HK-2 (cell line): ENCODE measurements around the gene ST8SIA1.
A peak's percentile ranks its signal among the peaks of the same experiment; 100 is the strongest.

Source experiments
- DNase-seq: peaks from one replicate; pipeline ENCODE4 v3.0.0-alpha.2; 2018; ENCODE audit not compliant: unreplicated experiment

Gene ST8SIA1

DNA sequence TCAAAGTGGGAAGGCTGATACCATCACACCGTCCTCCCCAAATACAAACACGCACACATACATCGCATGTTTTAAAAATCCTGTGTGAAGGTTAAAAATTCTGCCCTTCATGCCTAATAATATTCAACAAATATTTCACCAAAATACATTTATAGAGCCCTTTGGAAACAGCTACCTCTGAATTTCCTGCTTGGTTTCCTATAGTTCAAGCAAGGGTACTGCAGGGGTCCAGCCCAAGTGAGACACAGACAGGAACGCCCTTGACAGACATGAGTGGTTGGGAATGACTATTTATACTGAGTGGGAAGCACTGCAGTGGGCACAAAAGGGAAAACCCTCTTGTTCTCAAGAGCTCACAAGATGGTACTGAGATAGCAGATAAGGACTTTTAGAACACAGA is 51.0 kb downstream of the ST8SIA1 start:
- no peak for DNase-seq

DNA sequence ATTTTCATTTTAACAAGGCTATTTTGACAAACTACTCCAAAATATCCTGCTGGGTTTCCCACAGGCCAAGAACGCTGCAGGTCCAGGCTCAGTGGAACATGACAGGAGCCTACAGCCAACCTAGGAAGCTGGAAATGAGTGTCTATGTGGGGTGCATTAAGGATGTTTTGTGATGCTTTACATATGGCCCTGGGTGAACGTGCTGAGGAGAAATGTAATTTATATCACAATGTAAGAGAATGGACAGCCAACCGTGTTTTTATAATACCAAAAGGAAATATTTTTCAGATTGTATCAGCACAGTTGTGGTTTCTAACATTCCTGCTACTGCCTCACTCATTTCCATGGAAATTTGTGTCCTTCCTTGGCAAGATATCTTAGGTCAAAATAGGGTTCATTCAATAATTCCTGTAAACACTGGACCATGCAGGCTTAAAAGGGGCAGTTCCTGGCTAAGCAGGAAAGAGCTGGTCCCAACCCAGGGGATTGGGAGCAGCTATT is 51.5 kb downstream of the ST8SIA1 start:
- no peak for DNase-seq

DNA sequence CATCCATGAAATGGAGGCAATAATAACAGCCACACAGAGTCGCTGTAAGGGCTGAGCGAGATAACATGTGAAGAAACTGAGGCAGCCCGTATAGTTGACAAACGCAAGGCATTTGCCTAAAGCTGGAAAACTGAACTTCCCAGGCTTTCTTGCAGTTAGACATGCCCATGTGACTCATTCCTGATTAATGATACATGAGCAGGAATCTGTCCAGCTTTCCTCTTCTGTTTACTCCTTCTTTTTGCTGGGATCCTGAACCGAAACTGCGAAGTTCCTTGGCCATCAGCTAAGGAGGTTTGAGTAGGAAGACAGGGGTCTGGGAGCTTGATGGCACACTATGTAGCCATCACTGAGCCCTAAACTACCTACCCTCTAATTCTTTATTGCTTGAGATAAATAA is 52.2 kb downstream of the ST8SIA1 start:
- peak; percentile 16 for DNase-seq

DNA sequence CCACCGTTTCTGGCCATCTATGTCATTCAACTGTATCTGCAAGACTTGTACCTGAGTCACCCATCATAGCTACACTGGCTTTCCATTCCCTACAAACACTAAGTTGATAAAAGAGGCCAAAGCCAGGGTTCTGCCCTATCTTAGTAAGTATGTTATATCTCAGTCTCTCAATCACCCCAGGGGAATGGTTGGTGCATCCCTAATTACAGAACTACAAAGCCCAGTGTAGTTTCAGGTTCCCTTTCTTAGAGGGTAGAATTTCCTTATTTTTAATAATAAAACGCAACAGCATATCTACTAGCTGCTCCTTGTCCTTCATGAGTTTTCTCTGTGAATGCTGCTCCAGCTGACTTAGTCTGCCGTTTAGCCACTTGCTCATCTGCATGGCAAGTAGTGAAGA is 57.6 kb downstream of the ST8SIA1 start:
- DNase-seq: no peak

DNA sequence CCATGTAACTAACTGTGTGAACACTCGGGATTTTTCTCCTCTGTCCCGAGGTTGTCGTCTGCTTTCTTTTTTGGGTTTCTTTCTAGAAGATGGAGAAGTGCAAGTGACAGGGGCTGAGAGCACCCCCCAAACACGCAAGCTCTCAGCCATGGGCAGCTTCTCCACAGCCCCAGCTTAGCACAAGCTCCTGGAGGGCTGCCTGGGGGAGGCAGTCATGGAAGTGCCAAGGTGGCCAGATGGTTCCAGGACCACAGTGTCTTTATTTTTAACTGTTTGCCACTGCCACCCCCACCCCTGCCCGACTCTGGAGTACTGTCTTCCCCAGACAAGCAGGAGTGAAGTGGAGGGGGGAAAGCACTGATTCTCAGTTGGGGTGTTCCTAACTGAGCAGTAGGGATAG is 58.2 kb downstream of the ST8SIA1 start:
- no peak for DNase-seq

DNA sequence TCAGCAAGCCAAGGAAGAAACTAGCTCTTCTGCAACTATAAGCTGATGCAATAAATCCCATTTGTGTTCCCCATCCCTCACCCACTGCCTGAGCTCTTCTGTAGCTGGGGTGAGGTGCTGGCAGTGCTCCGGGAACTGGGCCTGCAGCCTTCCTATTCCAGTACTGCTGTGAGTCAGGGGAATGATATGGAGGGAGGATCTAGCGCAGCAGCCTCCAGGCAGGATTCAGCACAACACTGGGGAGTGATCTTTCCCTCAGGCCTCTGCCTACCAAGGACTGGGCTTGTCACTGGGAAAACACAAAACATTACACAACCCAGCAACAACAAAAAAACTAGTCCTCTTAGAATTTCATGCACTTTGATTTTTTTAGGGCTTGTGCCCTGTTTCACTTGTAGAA is 58.7 kb downstream of the ST8SIA1 start:
- peak; percentile 54 for DNase-seq

DNA sequence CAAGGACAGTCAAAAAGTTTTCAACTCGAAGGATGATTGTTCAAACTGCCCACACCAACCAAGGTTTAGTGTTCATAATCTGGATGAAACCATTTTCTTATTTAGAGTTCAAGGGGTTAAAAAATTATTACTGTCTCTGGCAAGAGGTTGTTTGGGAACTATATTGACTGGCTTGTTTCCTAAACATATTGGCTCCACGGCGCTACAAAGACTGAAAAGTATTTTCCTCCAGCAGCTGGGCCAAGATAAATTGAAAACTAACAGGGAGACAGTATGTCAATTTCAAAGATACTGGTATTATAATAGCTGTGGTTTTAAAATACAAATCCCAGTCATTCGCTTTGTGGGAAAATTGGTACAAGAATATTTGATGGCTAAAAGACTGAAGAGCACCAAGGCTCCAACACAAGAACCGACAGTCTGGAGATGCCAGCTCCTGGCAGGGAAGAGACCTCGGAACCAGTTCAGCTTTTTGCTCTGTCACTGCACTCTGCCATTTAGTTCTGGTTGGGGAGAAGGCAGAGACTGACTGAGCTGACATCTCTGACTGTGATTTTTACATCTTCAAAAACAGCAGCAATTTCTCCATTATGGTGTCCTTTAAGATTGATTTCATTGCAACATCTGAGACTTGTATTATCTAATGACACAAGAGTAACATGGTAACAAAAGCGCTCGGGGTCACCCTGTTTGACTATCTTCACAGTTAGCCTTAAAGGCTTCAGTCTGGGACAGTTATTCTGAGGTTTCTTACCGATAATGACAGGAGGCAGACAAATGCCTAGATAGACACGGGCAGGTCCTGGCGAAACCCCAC is 62.0 kb downstream of the ST8SIA1 start:
- no peak for DNase-seq

DNA sequence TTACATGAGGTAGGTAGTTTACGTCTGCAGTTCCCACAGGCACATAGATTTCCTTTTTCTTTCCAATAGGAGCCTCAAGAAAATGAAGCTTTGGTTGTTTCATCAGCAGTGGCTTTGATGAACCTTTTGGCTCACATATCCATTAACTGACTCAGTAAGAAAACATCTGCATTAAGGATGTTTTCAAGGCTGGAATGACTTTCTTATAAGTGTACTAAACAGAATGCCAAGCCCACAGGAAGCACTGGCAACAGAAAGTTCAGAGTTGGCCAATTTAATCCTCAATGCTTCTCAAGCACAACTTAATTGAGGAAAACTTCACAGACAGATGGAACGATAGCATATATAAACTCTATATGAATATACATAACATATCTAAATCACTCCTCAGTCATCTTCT is 63.5 kb downstream of the ST8SIA1 start:
- no peak for DNase-seq

DNA sequence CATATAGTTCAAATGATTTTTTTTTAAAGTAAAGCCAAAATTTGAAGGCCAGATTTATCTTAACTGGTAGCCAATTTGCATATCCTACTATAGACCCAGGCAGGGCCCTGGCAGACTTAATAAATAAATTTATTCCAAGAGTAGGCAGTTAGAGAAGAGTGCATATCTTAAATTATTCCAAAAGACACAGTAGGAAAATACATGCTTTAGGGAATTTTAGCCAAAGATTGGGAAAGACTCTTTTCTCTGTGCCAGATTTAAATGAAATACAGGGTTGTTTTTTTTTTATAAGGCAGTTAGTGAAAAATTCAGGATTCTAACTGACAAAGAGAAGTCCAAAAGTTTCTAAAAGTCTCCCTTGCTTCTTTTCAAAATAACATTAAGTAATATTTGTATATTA is 65.5 kb downstream of the ST8SIA1 start:
- DNase-seq: no peak

DNA sequence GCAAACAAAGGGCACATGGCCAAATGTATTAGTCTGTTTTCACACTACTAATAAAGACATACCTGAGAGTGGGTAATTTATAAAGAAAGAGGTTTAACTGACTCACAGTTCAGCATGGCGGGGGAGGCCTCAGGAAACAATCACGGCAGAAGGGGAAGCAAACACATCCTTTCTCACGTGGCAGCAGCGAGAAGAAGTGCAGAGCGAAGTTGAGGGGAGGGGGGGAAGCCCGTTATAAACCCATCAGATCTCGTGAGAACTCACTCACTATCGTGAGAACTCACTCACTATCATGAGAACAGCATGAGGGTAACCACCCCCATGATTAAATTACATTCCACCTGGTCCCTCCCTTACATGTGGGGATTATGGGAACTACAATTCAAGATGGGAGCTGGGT is 66.1 kb downstream of the ST8SIA1 start:
- no peak for DNase-seq

DNA sequence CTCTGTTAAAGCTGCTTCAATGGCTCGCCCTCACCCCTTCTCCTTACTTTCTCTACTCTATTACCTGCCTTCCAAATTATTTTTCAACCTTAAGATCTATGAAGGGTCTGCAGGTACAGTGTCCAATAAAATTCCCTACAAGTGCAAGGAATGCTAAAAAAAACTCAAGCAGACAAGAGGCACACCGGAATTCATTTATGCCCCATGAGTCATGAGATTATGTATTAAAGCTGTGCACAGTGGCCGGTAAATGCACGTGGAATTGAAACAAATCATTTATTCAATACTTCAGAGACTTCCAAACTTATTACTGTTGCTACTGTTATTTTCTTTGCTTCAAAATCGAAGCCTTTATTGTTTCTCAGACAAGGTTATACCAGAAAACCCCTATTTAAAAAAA is 68.4 kb downstream of the ST8SIA1 start:
- no peak for DNase-seq

DNA sequence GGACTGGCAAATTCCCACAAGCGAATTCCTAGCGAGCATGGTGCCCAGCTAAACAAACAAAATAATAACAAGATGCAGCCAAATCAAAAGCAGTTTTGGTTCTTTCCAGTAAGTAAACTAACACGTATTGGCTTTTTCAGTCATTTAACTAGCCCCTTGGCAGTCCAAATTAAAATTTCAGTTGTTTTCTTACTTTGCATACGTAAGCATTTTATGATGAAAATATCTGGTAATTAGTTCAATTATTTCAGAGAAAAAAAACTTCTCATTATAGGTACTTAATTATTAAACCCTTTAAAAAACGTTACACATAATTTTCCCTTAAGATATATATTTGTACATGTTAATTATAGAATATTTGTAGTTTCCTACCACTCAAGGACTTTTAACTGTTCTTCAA is 70.1 kb downstream of the ST8SIA1 start:
- no peak for DNase-seq

DNA sequence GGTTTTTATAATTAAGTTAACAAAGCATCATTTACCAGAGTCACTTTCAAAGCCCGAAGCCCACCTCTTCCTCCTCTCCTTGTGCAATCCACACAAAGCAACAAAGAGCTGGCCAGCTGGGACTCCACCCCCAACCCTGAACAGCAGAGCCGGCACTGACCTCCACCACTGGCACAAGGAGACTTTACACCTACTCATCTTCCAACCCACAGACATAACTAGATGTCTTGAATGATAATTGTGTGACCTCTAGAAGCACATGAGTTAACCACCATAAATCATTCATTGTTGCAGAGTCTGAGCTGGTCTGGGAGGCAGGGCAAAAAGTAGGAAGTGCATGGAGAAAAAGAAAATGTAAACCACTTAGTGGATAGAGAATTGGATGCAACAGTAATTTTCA is 72.2 kb downstream of the ST8SIA1 start:
- DNase-seq: no peak

DNA sequence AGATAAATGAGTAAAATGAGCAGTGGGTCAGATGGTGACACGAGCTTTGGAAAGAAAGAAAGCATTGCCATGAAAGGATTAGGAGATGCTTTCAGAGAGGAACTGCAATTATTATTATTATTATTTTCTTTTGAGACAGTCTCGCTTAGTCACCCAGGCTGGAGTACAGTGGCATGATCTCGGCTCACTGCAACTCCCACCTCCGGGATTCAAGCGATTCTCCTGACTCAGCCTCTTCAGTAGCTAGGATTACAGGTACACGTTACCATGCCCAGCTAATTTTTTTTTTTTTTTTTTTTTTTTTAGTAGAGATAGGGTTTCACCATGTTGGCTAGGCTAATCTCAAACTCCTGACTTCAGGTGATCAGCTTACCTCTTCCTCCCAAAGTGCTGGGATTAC is 77.4 kb downstream of the ST8SIA1 start:
- DNase-seq: no peak

DNA sequence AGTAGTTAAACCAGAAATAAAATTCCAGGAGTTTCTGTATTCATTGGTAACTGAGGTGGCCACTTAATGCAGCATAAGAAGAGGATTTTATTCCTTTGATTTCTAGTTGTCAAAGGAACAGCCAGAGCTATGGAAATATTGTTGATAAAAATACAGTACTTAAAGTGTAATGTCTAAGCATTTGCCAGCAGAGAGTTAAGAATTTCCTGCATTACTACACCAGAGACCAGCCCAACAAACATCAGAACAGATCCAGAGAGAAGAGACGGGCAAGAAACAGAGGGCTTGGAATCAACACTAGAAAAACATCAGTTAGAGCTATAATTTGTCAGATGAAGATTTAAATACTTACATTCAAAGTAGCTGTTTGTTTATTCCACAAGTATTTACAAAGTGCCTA is 77.9 kb downstream of the ST8SIA1 start:
- DNase-seq: no peak

DNA sequence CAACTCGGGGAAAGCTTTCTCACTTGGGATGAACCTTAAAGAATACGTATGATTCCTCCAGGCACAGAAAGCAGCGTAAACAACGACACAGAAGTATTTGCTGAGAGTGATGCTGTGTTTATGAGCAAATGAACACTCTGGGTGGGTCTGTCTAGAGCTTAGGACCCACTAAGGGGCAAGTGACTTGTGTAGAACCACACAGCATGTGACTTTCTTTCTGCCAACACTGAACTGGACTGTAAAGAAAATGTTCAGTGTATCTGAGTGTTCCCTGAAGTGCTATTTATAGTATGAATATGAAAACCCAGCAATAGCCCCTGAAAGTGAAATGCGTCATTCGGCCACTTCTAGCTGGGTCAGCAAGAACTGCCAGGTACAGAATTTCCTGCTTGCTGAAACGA is 78.5 kb downstream of the ST8SIA1 start:
- DNase-seq: no peak

DNA sequence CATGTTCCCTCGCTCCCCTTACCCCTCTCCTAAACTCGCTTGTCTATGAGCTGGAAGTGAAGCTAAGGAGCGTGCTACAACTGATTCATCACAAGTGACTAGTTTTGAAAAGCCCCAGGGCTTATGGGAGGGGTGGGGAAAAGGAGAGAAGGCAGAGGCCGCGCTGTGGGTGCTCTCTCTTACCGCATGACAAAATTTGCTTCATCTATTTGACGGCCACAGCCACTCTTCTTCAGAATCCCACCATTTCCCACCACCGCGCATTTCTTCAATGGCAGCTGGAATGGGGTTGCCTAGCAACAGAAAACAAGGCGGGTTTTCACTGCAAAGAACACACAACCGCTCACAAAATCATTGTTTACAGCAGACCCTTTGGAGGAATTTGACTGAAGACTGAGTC is 79.4 kb downstream of the ST8SIA1 start:
- DNase-seq: no peak

DNA sequence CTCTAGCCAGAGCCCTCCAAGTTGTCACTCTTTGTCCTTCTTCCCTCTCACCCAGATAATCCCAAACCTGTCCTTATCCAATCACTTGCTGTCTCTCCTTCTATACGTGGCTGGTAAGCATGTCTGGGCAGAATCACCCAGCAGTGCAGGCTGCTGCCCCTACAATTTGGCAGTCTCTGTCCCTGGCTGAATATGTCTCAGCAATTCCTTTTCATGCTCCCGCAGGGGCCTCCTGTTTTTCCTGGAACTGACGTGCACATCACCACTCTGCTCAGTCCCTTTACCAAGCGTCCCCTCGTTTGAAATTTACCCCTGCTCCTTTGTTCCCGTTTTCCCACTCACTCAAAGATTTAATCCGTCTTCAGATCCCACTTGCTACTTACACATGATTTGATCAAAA is 80.0 kb downstream of the ST8SIA1 start:
- DNase-seq: no peak

DNA sequence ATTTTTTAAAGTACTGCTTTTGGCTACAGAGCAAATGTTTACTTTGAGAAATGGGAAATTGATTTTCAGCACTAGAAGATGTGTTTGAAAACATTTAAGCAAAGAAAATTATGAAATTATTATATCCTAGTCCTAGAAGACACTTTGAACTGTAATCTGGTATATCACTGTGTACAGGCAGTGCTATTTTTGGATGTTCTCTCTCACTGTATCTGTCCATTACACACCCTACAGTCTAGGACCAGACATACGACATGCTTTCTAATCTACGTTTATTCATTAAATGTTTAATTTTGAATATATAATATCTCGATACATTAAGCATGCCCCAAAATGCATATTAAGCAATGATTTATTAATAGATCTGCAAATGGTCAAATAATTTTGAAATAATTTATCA is 82.5 kb downstream of the ST8SIA1 start:
- no peak for DNase-seq

DNA sequence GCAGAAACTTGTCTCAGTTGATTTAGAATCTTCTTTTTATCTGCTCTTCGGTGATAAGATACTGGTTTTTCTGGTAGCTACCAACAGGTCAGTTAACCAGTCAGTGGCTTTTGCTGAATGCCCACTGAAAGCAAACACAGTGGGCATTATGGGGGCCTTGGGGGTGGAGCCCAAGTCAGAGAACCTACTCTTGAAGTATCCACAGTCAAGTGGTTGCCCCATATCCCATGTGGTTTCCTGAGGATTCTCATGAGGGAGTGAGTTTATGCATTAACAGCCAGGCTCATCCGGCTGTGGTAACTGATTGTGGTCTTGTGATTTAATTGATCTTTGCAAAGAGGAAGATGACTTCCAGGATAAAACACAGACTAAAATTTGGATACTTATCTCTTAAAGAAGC is 83.7 kb downstream of the ST8SIA1 start:
- DNase-seq: no peak

DNA sequence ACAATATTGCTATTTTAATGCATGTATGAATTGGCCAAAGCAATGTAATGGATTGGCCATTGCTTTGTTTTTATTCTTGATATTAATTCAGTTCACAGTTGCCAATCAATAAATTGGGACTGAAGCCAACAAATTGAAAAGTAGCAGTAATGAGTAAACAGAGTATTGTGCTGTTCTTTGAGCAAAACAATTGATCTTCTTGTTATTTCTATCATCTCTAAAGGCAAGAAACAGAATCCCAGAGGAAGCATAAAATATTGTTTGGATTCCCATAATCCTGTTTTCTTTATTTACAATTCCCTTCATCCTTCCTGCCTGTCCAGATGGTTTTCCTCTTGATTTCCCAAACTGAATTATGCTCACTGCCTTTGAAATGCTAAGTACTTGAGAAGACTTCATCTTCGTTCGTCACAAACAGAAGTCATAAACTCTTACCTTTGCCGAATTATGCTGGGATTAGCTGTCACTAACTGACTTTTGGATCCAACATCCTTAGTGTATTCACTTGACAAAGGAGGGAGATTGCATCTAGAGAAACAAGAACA is 85.9 kb downstream of the ST8SIA1 start:
- DNase-seq: no peak

DNA sequence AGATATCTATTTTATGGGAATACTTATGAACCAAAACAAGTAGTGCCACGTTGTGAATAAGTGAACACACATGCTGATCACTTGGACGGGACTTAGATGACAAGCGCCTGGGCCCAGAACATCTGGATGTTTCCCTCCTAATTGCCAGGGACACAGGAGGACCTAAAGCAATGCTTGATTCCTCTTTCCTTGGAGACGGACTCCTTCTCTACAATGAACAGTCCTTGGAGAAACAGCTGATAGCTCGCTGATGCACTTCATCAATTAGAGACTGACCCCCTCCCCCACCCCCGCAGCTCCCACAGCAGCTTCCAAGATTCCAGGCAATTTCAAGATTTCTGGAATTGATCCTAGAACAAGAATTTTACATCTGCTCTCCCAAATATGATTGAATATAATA is 86.4 kb downstream of the ST8SIA1 start:
- DNase-seq: no peak

DNA sequence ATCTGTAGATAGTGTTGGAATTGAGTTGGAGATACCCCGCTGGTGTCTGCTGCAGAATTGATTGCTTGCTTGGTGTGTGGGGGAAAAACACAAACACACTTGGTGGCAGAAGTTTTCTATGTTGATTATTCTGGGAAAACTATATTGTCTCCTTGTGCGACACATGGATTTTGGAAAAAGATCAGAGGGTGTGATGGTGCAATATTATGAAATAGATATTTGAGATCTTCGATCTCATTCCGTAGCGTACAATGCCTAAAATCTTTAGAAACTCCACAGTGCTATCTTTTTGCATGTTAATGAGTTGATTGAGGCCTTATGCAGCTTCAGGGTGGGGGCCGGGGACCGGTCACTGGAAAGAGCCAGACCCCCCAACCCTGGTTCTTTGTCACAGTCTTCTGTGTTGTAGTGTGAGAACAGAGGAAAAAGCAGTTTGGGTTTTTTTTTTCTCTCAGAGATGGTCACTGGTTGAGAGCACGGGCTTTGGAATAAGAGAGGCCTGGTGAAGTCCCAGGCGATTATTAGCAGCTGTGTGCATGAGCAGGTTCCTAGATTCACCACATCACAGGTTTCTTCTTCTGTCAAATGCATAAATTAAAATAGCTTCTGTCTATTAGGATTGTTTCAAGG is 88.2 kb downstream of the ST8SIA1 start:
- DNase-seq: no peak
